NCI-H510A treated with DMSO at 0.1 percent for 48 hours (cell line): ENCODE measurements around the gene REEP3.

Experiments
- DNase-seq: peaks from one replicate; lab custom pipeline; 2025; lab: John Stamatoyannopoulos, UW

Gene REEP3

DNA sequence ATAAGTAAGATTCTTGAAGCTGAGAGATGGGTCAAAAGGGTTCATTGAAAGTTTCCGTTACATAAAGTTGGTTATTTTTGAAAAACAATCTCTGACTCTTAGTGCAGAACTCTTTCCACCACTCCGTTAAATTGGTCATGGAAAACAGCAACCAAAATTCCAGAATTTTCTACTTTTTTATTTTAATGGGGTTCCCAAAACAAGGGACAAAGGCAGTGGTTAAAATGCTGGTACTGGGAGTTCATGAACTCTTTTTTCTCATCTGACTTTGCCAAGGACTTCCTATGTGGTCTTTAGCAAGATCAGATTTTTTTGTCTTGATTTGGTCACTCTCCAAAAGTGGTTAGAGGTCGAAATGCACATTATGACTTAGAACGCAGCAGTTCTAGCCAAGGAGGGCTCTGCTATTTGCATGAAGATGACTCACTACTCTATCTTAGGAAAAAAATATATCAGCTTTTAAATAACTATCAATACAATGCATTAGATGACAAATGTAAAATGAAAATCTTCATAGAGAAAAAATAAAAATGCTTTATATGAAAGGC lies 145.7 kb downstream of the REEP3 start:
- DNase-seq, result no peak

DNA sequence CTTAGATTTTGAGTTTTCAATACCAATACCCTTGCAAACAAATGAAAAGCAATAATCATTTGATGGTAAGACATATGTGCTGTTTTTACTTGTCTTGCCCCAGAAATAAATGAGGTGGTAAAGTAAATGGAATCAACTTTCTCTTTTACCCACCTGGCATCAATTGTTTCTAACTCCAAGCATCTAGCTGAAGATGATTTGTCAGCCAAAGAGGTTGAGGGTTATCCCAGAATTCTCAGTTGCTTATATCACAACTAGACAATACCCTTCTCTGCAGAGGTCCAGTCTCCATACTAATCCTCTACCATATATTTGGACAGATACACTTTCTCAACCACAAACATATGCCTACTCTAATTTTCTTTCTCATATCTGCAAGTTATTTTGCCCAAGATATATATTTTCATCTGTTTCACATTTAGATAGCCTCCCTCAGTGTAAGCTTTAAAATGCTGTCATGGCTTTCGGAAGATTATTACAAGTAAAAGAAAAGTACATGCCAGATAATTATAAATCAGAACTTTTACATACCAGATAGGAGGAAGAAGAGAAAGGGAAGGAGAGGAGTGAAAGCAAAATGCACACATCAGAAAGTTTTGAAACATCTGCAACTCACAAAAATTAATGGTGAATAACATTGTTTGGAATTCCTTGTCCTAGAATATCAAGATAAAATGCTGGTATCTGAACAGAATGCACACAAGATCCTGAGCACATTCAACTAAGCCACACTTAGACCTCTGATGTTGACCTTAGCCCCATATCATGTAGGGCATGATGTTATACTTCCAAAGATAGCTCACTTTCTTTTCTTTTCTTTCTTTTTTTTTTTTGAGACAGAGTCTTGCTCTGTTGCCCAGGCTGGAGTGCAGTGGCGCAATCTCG lies 146.6 kb downstream of the REEP3 start:
- DNase-seq, result no peak

DNA sequence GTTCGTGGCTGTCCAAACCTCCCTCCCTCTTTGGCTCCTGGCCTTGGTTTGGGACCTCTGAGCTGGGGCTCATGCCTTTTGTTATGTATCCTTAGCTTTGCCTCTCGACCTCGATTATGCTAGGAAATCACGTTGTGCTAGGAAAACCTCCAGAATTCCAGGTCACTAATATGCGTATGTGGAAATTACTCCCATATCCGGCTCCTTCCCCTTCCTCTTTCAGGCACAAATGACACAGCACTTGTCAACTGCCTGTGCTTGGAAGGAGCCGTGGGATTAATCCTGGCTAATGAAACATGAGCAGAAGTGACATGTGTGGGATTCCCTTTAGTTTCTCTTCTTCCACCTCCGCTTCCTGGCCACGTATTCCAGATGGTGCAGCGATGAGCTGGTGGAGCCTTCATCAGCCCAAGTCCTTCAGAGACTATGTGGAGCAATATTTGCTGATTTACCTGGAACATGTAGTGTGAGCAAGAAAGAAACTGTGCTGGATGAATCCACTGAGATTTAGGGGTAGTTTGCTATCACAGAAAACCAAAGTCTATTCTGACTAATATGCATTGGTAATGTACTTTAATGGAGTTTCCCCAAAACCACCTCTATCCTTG lies 149.2 kb downstream of the REEP3 start:
- no peak for DNase-seq

DNA sequence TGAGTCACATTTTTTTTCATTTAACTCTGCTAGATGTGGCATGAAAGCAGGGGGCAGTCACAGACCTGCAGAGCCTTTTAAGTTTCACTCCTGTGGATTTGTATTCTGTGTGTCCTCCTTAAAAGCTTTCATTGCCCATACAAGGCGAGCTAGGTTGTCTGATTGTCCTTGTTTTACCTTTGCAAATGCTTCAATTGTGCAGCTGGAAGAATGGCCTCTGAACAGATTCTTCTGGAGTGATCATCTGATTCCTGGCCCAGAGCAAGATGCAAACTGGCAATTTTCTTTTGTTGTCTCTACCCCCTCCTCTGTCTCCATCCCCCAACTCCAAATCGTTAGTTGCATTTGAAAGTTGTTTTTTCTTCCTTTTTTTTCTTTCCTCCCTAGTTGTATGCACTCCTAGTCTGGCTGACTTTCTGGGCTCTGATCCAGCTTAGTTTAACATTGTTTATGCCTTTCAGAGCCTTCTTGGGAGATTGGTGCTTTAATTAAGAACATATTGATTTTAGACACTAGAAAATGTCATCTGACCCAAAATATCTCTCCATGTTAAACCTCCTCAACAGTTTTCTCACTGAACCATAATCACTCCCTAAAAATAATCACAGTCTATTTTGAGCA lies 150.2 kb downstream of the REEP3 start:
- no peak for DNase-seq

DNA sequence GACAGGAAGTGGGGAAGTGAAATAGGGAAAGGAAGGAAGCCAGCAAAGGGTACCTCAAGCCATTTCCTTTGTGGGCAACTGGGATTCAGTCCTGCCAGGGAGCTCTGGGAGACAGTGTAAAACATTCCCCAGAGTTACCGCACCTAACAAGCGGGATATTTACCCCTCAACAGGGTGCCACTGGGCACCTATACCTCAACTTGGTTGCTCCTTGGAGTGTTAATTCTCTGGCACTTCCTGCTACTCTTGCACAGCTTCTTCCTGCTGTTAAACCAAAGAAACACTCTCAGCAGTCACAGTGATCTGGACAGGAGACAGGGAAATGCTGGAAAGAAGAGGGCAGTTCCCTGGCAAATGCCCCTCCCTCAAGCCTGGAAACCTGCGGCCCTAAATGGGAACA lies 151.3 kb downstream of the REEP3 start:
- no peak for DNase-seq

DNA sequence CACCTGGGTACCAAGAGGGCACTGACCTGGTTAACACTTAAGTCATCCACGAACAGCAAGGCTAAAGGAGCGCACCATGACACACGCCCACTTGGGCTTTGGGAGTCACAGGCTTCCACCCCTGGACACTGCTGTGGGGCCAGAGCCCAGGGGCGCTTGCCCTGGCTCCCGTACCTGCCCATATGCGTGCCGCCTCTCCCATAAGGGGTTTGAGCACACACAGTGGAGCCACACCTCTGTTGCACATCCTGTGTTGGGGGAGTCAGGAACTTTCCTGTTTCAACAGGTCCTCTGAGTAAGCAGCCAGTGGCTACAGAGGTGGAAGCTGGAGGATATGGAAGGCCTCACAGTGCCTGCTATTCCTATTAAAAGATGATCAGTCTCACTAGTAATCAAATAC lies 152.0 kb downstream of the REEP3 start:
- no peak for DNase-seq

DNA sequence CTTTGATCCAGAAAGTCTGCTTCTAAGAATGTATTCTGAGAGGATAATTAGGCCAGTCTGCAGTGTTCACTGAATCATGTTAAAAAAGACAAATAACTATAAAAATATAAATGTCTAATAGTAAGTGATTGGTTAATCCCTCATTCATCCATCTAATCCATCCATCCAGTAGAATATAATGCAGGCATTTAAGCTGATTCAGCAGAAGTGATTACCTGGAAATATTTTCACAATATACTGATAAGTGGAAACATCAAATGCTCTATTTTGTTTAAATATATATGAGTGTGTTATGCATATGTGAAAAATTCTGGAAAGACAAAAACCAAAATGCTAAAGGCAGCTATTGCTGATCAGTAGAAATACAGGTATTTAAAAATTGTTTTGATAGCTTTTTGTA lies 152.6 kb downstream of the REEP3 start:
- no peak for DNase-seq
